Measurements from ENCODE around the gene EIF4EBP2.
A peak's percentile ranks its signal among the peaks of the same experiment; 100 is the strongest.

The EIF4EBP2 gene

DNA sequence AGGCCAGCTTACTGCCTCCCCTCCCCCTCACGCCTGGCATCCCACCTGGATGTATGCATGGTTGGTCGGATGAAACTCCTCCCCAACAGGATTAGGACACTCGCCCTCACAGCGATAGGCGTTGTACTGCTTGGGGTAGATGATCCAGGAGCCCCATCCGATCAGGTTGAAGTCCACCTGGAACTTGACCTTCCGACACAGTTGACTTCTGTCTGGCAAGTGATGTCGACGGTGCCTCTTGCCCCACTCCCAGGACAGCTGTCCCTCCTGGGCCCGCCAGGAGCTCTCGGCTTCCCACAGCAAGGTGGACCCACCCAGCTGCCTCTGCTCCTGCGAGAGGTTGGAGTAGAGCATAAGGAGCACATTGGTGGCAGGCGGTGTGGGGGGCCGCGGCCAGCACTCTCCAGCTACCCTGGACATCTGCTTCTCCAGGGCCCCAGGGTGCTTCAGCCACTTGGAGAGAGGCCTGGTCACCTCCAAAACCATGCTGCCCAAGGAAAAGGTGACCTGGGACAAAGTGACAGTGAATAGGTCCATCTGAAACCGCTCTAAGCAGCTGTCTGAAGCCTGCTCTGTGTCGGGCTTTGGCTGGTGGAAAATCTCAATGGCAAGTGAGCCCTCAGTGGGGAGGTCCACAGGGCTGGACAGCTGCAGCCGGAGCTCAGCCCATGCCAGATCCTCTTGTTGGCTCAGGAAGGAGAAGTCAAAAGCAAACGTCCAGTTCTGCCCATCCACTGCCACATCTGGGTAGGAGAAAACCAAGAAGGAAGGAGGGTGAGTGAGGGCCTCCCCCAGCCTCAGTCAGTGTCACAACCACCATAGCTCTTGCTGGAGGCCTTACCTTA is 31.5 kb downstream of the EIF4EBP2 start:
- Histone ChIP-seq H3K27ac (replicated peaks; ENCODE audit: low read length) (no peak overlapping the region), H3K14ac (ENCODE audit: low read length) (no peak overlapping the region), H3K18ac (ENCODE audit: low read length) (no peak overlapping the region), H2AK5ac (ENCODE audit: low read depth, low read length) (no peak overlapping the region), H4K91ac (ENCODE audit: low read depth, low read length, poor library complexity) (no peak overlapping the region), H2BK12ac (ENCODE audit: low read length) (no peak overlapping the region), H3K36me3 (replicated peaks in 1 of 2; ENCODE audit: control insufficient read depth in 2 of 2, insufficient read depth in 2 of 2, low read length in 2 of 2) (peaks cover 5 to 19% of the 10 kb centered on the region in 2 donors), H3K9me3 (replicated peaks in 1 of 2; ENCODE audit: control insufficient read depth in 2 of 2, insufficient read depth in 1 of 2, low read depth in 1 of 2, low read length in 2 of 2) (no peaks in the 10 kb centered on the region), H3K9ac (ENCODE audit: low read depth, low read length, poor library complexity) (no peak overlapping the region), H3K4me3 (ENCODE audit: low read length in 2 of 2) (no peak overlapping the region), H3K23ac (ENCODE audit: low read depth, low read length, poor library complexity) (peak overlapping the region; percentile 39), H2BK15ac (ENCODE audit: low read length) (no peak overlapping the region), H2BK120ac (ENCODE audit: low read depth, low read length) (no peak overlapping the region), H2BK5ac (ENCODE audit: low read length) (no peak overlapping the region), H3K4me1 (ENCODE audit: control insufficient read depth in 2 of 2, insufficient read depth in 1 of 2, low read depth in 1 of 2, low read length in 2 of 2) (peaks cover 0 to 8% of the 10 kb centered on the region in 2 donors), H3K79me1 (ENCODE audit: low read depth, low read length) (no peaks in the 10 kb centered on the region), H4K8ac (ENCODE audit: low read depth, low read length) (no peak overlapping the region), H3K4ac (ENCODE audit: low read length) (no peak overlapping the region), H3K27me3 (ENCODE audit: control insufficient read depth in 3 of 3, insufficient read depth in 3 of 3, low read depth in 1 of 3, low read length in 3 of 3) (peaks cover 2 to 22% (median 19%) of the 10 kb centered on the region in 3 experiments), H3K4me2 (ENCODE audit: insufficient read depth, low read length, poor library complexity, severe bottlenecking) (no peak overlapping the region), H2AFZ (ENCODE audit: low read length) (no peak overlapping the region)
- no CpG with 5 or more reads among the region's 19 CpGs for WGBS, 2 donors (ENCODE audit: extremely low coverage in 2 of 2, insufficient read length in 2 of 2, insufficient replicate concordance in 1 of 2)
- no peak for DNase-seq (ENCODE audit: low spot score)

GRCh38 chr10:70437721-70438120 is 33.8 kb downstream of the EIF4EBP2 start:
- Histone ChIP-seq H3K79me1 (ENCODE audit: low read depth, low read length) (no peaks in the 10 kb centered on the region), H2BK15ac (ENCODE audit: low read length) (no peak overlapping the region), H2AFZ (ENCODE audit: low read length) (no peak overlapping the region), H3K27me3 (ENCODE audit: control insufficient read depth in 3 of 3, insufficient read depth in 3 of 3, low read depth in 1 of 3, low read length in 3 of 3) (peaks cover 18 to 45% (median 42%) of the 10 kb centered on the region in 3 experiments), H2BK5ac (ENCODE audit: low read length) (no peak overlapping the region), H3K4ac (ENCODE audit: low read length) (no peak overlapping the region), H3K4me2 (ENCODE audit: insufficient read depth, low read length, poor library complexity, severe bottlenecking) (no peak overlapping the region), H3K9me3 (replicated peaks in 1 of 2; ENCODE audit: control insufficient read depth in 2 of 2, insufficient read depth in 1 of 2, low read depth in 1 of 2, low read length in 2 of 2) (peaks cover 0 to 4% of the 10 kb centered on the region in 2 donors), H3K27ac (replicated peaks; ENCODE audit: low read length) (no peak overlapping the region), H3K9ac (ENCODE audit: low read depth, low read length, poor library complexity) (no peak overlapping the region), H2AK5ac (ENCODE audit: low read depth, low read length) (no peak overlapping the region), H4K8ac (ENCODE audit: low read depth, low read length) (no peak overlapping the region), H4K91ac (ENCODE audit: low read depth, low read length, poor library complexity) (no peak overlapping the region), H3K4me3 (ENCODE audit: low read length in 2 of 2) (no peak overlapping the region), H3K4me1 (ENCODE audit: control insufficient read depth in 2 of 2, insufficient read depth in 1 of 2, low read depth in 1 of 2, low read length in 2 of 2) (peaks cover 0 to 18% of the 10 kb centered on the region in 2 donors), H2BK120ac (ENCODE audit: low read depth, low read length) (no peak overlapping the region), H3K36me3 (replicated peaks in 1 of 2; ENCODE audit: control insufficient read depth in 2 of 2, insufficient read depth in 2 of 2, low read length in 2 of 2) (peaks cover 5 to 12% of the 10 kb centered on the region in 2 donors), H2BK12ac (ENCODE audit: low read length) (no peak overlapping the region), H3K18ac (ENCODE audit: low read length) (no peak overlapping the region), H3K23ac (ENCODE audit: low read depth, low read length, poor library complexity) (no peak overlapping the region), H3K14ac (ENCODE audit: low read length) (no peak overlapping the region)
- no peak for DNase-seq (ENCODE audit: low spot score)
- no CpG with 5 or more reads among the region's 5 CpGs for WGBS, 2 donors (ENCODE audit: extremely low coverage in 2 of 2, insufficient read length in 2 of 2, insufficient replicate concordance in 1 of 2)

DNA sequence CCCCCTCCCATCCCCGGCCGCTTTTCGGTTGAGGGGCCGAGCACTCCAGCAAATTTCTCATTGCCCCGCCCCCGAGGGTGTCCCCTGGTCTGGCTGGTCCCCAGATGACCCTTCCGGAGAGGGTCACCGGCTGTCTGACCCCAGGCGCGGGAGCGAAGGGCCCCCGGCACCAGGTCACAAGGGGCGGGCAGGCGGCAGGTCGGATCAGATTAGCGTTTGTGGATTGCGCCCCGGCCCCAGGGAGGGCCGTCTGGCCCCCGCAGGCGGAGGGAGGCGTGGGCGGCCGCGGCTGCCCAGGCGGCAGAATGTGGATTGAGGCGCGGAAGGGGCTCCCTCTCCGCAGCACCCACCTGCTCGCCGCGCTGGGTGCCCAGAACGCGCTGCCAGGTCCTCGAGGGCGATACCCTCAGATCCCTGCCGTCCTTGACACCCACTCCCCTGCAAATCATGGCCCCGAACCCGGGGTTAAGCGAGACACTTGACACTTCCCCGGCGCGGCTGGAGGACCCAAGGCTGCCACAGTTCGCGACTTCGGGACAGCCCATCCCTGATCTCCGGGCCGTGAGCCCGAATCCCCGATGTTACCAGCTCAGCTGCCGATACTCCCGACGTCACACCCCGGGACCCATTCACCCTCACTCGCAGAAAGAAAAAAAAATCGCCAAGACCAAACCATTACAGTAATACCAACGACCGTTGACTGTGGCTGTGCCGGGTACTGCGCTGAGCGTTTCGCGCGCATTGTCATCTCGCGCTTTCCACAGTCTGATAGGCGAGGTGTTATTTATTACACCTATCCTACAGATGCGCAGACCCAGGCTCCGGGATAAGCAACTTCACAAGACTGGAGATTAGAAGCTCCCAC is 36.6 kb downstream of the EIF4EBP2 start:
- H3K4ac ChIP-seq (ENCODE audit: low read length): no peak overlapping the region
- peaks cover 18 to 59% (median 48%) of the 10 kb centered on the region in 3 experiments for H3K27me3 ChIP-seq (ENCODE audit: control insufficient read depth in 3 of 3, insufficient read depth in 3 of 3, low read depth in 1 of 3, low read length in 3 of 3)
- H3K18ac ChIP-seq (ENCODE audit: low read length): peak overlapping the region; percentile 40
- no peak overlapping the region for H4K91ac ChIP-seq (ENCODE audit: low read depth, low read length, poor library complexity)
- H3K4me3 ChIP-seq (ENCODE audit: low read length in 2 of 2): peak overlapping the region in 1 of 2 donors; percentile 69
- WGBS, 2 donors (ENCODE audit: extremely low coverage in 2 of 2, insufficient read length in 2 of 2, insufficient replicate concordance in 1 of 2): no CpG with 5 or more reads among the region's 69 CpGs
- H2AK5ac ChIP-seq (ENCODE audit: low read depth, low read length): no peak overlapping the region
- no peak overlapping the region for H3K14ac ChIP-seq (ENCODE audit: low read length)
- peak overlapping the region; percentile 76 for H3K4me2 ChIP-seq (ENCODE audit: insufficient read depth, low read length, poor library complexity, severe bottlenecking)
- H2BK5ac ChIP-seq (ENCODE audit: low read length): no peak overlapping the region
- peak overlapping the region; percentile 46 for H2BK12ac ChIP-seq (ENCODE audit: low read length)
- peak overlapping the region; percentile 7 for H2BK120ac ChIP-seq (ENCODE audit: low read depth, low read length)
- H3K27ac ChIP-seq (replicated peaks; ENCODE audit: low read length): no peak overlapping the region
- no peak for DNase-seq (ENCODE audit: low spot score)
- peaks cover 0 to 4% of the 10 kb centered on the region in 2 donors for H3K9me3 ChIP-seq (replicated peaks in 1 of 2; ENCODE audit: control insufficient read depth in 2 of 2, insufficient read depth in 1 of 2, low read depth in 1 of 2, low read length in 2 of 2)
- no peak overlapping the region for H3K9ac ChIP-seq (ENCODE audit: low read depth, low read length, poor library complexity)
- no peaks in the 10 kb centered on the region for H3K79me1 ChIP-seq (ENCODE audit: low read depth, low read length)
- H3K23ac ChIP-seq (ENCODE audit: low read depth, low read length, poor library complexity): peak overlapping the region; percentile 100
- H4K8ac ChIP-seq (ENCODE audit: low read depth, low read length): no peak overlapping the region
- H2BK15ac ChIP-seq (ENCODE audit: low read length): no peak overlapping the region
- peak overlapping the region; percentile 46 for H2AFZ ChIP-seq (ENCODE audit: low read length)
- peaks cover 0 to 17% of the 10 kb centered on the region in 2 donors for H3K4me1 ChIP-seq (ENCODE audit: control insufficient read depth in 2 of 2, insufficient read depth in 1 of 2, low read depth in 1 of 2, low read length in 2 of 2)
- peaks cover 0 to 3% of the 10 kb centered on the region in 2 donors for H3K36me3 ChIP-seq (replicated peaks in 1 of 2; ENCODE audit: control insufficient read depth in 2 of 2, insufficient read depth in 2 of 2, low read length in 2 of 2)
